RWPE2 (cell line): Measurements from ENCODE around the gene SLC25A25.
"Not testable (repeated sequence)": the region's sequence is repeated elsewhere in the genome, so short reads cannot be mapped to it uniquely, and the experiment has no call there.

Experiments
- ATAC-seq: fragments of 200-7000 bp; cut with Tn5 transposase; 3 replicates; pipeline ENCODE4 v1.9.1; 2021; ENCODE audit warnings: low read depth
- DNase-seq: peaks from one replicate; pipeline ENCODE4 v3.0.0-alpha.2; 2020; ENCODE audit warnings: low spot score
- H3K27ac ChIP-seq: fragments of 450-650 bp; 2 replicates; pipeline ENCODE4 v1.5.1; 2017; ENCODE audit warnings: mild to moderate bottlenecking; ENCODE audit not compliant: poor library complexity, severe bottlenecking
- H3K27me3 ChIP-seq: fragments of 250-450 bp; sonication (Bioruptor Pico); 2 replicates; pipeline ENCODE4 v1.5.1; 2021; ENCODE audit warnings: mild to moderate bottlenecking, moderate library complexity; ENCODE audit not compliant: insufficient read depth, poor library complexity, severe bottlenecking
- H3K36me3 ChIP-seq: fragments of 250-450 bp; sonication (Bioruptor Pico); 2 replicates; pipeline ENCODE4 v1.5.1; 2020; ENCODE audit warnings: low read depth, mild to moderate bottlenecking, moderate library complexity
- H3K4me1 ChIP-seq: fragments of 250-450 bp; sonication (Bioruptor Pico); 2 replicates; pipeline ENCODE4 v1.5.1; 2021; ENCODE audit warnings: mild to moderate bottlenecking, moderate library complexity; ENCODE audit not compliant: insufficient read depth, poor library complexity, severe bottlenecking
- H3K4me3 ChIP-seq: fragments of 250-450 bp; sonication (Bioruptor Pico); 2 replicates; pipeline ENCODE4 v1.5.1; 2021; ENCODE audit warnings: mild to moderate bottlenecking, moderate library complexity; ENCODE audit not compliant: severe bottlenecking
- H3K9me3 ChIP-seq: fragments of 250-450 bp; sonication (Bioruptor Pico); 2 replicates; pipeline ENCODE4 v1.5.1; 2021; ENCODE audit warnings: mild to moderate bottlenecking, moderate library complexity; ENCODE audit not compliant: severe bottlenecking
- TF ChIP-seq, protein P1 (sequence below): fragments of 450-650 bp; IDR thresholded peaks from one replicate; pipeline ENCODE4 v1.5.1; 2017; ENCODE audit warnings: mild to moderate bottlenecking, moderate library complexity; ENCODE audit not compliant: poor library complexity, severe bottlenecking

SLC25A25 gene

DNA sequence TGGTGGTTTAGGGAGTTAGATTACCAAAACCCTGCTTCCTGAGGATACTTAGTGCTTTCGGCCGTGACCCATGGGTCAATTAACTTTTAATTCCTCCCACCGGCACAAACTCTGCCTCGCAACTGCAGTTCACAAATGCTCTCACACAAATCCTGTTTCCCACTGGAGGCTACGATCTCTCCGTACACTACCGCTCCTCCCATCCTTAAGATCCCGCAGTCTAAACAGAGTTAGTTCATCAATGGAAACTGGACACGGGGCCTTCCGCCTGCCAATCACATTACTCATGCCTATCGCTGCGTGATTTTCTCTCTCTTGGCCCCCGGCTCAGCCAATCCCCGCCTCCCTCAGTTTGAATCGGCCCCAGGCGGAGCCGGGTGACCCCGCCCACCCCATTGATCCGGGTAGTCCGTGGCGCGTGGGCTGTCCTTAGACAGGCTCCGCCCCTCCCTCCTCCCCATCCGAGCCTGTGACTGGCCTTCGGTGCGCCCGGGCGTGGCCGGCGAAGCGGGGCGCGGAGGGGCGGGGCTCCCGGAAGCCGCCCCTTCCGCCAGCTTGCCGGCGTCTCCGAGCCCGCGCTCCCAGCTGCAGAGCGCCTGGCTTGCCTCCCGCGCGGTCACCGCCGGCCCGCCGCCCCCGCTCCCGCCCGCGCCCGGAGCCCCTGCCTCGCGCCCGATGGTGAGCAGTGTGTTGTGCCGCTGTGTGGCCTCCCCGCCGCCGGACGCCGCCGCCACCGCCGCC is at the start of gene SLC25A25:
SLC25A25 (plus strand) TSS at position 588 of the 741 bp plus-strand sequence; CDS start at position 676, 88 bp downstream.
- H3K4me1 ChIP-seq = peaks cover 22% of the 10 kb centered on the region
- no peaks in the 10 kb centered on the region for H3K36me3 ChIP-seq
- H3K4me3 ChIP-seq = peak within 1 kb of the TSS; percentile 55
- H3K27me3 ChIP-seq = no peaks in the 10 kb centered on the region
- DNase-seq = peak; percentile 99
- H3K9me3 ChIP-seq = no peaks in the 10 kb centered on the region
- TF ChIP-seq, protein P1, sequence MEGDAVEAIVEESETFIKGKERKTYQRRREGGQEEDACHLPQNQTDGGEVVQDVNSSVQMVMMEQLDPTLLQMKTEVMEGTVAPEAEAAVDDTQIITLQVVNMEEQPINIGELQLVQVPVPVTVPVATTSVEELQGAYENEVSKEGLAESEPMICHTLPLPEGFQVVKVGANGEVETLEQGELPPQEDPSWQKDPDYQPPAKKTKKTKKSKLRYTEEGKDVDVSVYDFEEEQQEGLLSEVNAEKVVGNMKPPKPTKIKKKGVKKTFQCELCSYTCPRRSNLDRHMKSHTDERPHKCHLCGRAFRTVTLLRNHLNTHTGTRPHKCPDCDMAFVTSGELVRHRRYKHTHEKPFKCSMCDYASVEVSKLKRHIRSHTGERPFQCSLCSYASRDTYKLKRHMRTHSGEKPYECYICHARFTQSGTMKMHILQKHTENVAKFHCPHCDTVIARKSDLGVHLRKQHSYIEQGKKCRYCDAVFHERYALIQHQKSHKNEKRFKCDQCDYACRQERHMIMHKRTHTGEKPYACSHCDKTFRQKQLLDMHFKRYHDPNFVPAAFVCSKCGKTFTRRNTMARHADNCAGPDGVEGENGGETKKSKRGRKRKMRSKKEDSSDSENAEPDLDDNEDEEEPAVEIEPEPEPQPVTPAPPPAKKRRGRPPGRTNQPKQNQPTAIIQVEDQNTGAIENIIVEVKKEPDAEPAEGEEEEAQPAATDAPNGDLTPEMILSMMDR = no peak
- ATAC-seq = peak; percentile 74
- peak within 1 kb of the TSS; percentile 86 for H3K27ac ChIP-seq

DNA sequence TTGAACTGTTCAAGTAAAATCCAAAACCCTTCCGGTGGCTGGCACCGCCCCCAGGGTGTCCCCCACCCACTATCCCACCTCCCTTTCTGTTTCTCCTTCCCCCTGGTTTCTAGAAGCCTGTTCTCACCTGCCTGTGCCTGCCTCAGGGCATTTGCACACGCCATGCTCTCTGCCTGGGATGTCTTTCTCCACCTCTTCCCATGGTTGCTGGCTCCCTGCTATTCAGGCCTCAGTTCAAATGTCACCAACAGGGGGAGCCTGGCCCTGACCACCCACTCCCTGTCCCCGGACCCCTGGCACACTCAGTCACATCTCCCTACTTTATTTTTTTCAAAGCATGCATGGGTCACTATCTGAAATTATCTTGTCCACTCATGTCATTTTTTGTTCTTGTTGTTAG is 47.3 kb upstream of the SLC25A25 start:
- no peaks in the 10 kb centered on the region for H3K36me3 ChIP-seq
- H3K9me3 ChIP-seq = no peaks in the 10 kb centered on the region
- H3K4me3 ChIP-seq = no peak overlapping the region
- ATAC-seq (no peak), DNase-seq (no peak)
- H3K27ac ChIP-seq = no peak overlapping the region
- no peaks in the 10 kb centered on the region for H3K4me1 ChIP-seq
- TF ChIP-seq, protein P1 = peak; percentile 14
- H3K27me3 ChIP-seq = no peaks in the 10 kb centered on the region

DNA sequence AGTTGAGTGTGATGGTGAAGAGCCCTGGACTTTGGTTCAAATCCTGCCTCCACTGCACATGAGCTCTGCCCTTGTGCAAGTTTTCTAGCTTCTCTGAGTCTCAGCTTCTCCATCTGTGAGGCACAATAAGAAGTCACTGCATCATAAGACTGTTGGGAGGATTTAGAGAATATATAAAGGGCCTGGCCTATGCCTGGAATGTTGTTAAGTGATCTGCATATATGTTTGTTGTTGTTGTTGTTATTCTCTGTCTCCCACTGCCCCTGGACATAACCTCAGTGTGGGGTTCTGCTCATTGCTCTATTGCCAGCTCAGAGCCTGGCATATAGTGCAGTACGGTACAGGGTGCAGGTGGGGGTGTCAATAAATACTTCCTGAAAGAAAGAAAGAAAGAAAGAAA is 46.9 kb upstream of the SLC25A25 start:
- Histone ChIP-seq H3K36me3 (no peaks in the 10 kb centered on the region), H3K4me3 (no peak overlapping the region), H3K9me3 (no peaks in the 10 kb centered on the region), H3K27ac (no peak overlapping the region), H3K4me1 (no peaks in the 10 kb centered on the region), H3K27me3 (no peaks in the 10 kb centered on the region)
- TF ChIP-seq, protein P1 = peak; percentile 4
- ATAC-seq (no peak), DNase-seq (no peak)

DNA sequence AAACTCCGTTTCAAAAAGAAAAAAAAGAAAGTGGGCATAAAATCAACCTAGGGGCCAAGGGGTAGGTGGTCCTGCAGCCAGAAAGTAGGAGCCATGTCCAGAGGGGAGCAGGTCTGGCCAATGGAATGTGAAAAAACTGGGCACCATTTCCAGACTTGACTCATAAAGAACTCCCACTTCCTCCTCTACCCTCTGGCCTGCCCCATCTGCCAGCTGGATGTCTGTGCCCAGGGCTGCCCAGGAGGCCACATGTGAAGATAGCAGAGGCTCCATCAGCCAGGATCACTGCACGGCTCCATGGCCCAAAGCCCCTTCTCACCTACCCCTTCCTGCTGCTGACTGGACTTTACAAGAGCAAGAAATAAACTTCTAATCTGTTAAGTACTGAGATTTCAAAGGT is 45.1 kb upstream of the SLC25A25 start:
- ATAC-seq (0 out of 3 replicates have a peak, but pooled peaks have one; percentile 38), DNase-seq (no peak)
- no peaks in the 10 kb centered on the region for H3K4me1 ChIP-seq
- TF ChIP-seq, protein P1 = no peak
- H3K27me3 ChIP-seq = no peaks in the 10 kb centered on the region
- H3K4me3 ChIP-seq = no peak overlapping the region
- H3K36me3 ChIP-seq = no peaks in the 10 kb centered on the region
- H3K27ac ChIP-seq = no peak overlapping the region
- no peaks in the 10 kb centered on the region for H3K9me3 ChIP-seq

- H3K4me3 ChIP-seq, H3K4me1 ChIP-seq, H3K27me3 ChIP-seq, DNase-seq, H3K27ac ChIP-seq, H3K36me3 ChIP-seq, H3K9me3 ChIP-seq, ATAC-seq: not testable (repeated sequence)
These were observed 44.4 kb upstream of the SLC25A25 start for GRCh38 chr9:128023671-128024070.
